Brain pericyte (primary cell): ENCODE data around the gene MAGEB1.

ENCODE experiments used
- DNase-seq: peaks from one replicate; pipeline ENCODE4 v3.0.0-alpha.2; 2012; ENCODE audit warnings: low read depth, low spot score

MAGEB1 gene

GRCh38 chrX:30246769-30247489 is at the start of gene MAGEB1:
MAGEB1 (plus strand) TSS chrX:30247146; CDS start chrX:30250494, 3,348 bp downstream.
- DNase-seq, result no peak

- DNase-seq, result no peak
Measured at GRCh38 chrX:30212172-30212571, 34.8 kb upstream of the MAGEB1 start.

- DNase-seq, result no peak
Measured at GRCh38 chrX:30215357-30215843, 31.5 kb upstream of the MAGEB1 start, which contains the start of gene MAGEB2. MAGEB2 (plus strand) TSS chrX:30215563; CDS start chrX:30218581, 3,018 bp downstream.

- no peak for DNase-seq
Measured at GRCh38 chrX:30217465-30217864, 29.5 kb upstream of the MAGEB1 start.

GRCh38 chrX:30219372-30219771 is 27.6 kb upstream of the MAGEB1 start:
- no peak for DNase-seq

- DNase-seq, result no peak
Measured at GRCh38 chrX:30220661-30221060, 26.3 kb upstream of the MAGEB1 start.

GRCh38 chrX:30224536-30224935 is 22.4 kb upstream of the MAGEB1 start:
- DNase-seq, result no peak

- no peak for DNase-seq
Measured at GRCh38 chrX:30228526-30228925, 18.4 kb upstream of the MAGEB1 start.

- no peak for DNase-seq
Measured at GRCh38 chrX:30230395-30230794, 16.6 kb upstream of the MAGEB1 start, which contains the start of gene MAGEB3. MAGEB3 (plus strand) TSS chrX:30230657; CDS start chrX:30235925, 5,268 bp downstream.

GRCh38 chrX:30241724-30242415 is 5.1 kb upstream of the MAGEB1 start, which contains the start of gene MAGEB4:
MAGEB4 (plus strand) TSS chrX:30242000; CDS start chrX:30242136, 136 bp downstream.
- DNase-seq, result no peak

GRCh38 chrX:30248854-30249253 is 1.9 kb downstream of the MAGEB1 start:
- no peak for DNase-seq

- no peak for DNase-seq
Measured at GRCh38 chrX:30253257-30253656, 6.3 kb downstream of the MAGEB1 start.

- no peak for DNase-seq
Measured at GRCh38 chrX:30259927-30260326, 13.0 kb downstream of the MAGEB1 start.

- DNase-seq, result no peak
Measured at GRCh38 chrX:30261012-30261411, 14.1 kb downstream of the MAGEB1 start.

- DNase-seq, result no peak
Measured at GRCh38 chrX:30262763-30263162, 15.8 kb downstream of the MAGEB1 start.

- DNase-seq, result no peak
Measured at GRCh38 chrX:30270639-30271038, 23.7 kb downstream of the MAGEB1 start.

GRCh38 chrX:30275498-30275897 is 28.6 kb downstream of the MAGEB1 start:
- no peak for DNase-seq

GRCh38 chrX:30278365-30278764 is 31.4 kb downstream of the MAGEB1 start:
- no peak for DNase-seq

GRCh38 chrX:30280428-30280827 is 33.5 kb downstream of the MAGEB1 start:
- DNase-seq, result no peak

GRCh38 chrX:30282527-30282926 is 35.6 kb downstream of the MAGEB1 start:
- no peak for DNase-seq

GRCh38 chrX:30283456-30284200 is 36.7 kb downstream of the MAGEB1 start:
- peak; percentile 29 for DNase-seq
